ENCODE results near the gene FOXD4.
"Not testable (repeated sequence)": the region's sequence is repeated elsewhere in the genome, so short reads cannot be mapped to it uniquely, and the experiment has no call there.

DNA sequence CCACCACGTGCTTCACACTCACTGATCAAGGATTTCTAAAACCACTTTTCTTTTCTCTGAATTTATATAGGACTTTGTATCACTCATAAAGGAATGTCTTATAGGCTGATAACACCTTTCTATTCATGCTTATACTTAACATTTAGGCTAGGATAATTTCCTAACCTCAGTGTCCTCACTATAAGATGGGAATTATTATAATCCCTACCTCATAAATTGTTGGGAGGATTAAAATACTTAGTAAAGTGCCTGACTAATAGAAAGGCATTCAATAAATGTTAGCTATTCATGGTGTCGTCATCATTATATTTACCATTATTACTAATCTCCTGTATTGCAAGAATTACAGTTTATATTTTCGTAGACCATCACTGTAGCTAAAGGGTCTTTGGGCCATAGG lies 41.8 kb downstream of the FOXD4 start:
- TF ChIP-seq, protein P1, sequence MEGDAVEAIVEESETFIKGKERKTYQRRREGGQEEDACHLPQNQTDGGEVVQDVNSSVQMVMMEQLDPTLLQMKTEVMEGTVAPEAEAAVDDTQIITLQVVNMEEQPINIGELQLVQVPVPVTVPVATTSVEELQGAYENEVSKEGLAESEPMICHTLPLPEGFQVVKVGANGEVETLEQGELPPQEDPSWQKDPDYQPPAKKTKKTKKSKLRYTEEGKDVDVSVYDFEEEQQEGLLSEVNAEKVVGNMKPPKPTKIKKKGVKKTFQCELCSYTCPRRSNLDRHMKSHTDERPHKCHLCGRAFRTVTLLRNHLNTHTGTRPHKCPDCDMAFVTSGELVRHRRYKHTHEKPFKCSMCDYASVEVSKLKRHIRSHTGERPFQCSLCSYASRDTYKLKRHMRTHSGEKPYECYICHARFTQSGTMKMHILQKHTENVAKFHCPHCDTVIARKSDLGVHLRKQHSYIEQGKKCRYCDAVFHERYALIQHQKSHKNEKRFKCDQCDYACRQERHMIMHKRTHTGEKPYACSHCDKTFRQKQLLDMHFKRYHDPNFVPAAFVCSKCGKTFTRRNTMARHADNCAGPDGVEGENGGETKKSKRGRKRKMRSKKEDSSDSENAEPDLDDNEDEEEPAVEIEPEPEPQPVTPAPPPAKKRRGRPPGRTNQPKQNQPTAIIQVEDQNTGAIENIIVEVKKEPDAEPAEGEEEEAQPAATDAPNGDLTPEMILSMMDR (IDR thresholded peaks at IDR 0.05), result not testable (repeated sequence)
- not testable (repeated sequence) for TF ChIP-seq EZH2phosphoT487 (IDR thresholded peaks at IDR 0.05)
